ENCODE measurements around the gene SAT2.
"Not testable (repeated sequence)": the region's sequence is repeated elsewhere in the genome, so short reads cannot be mapped to it uniquely, and the experiment has no call there.

The SAT2 gene

DNA sequence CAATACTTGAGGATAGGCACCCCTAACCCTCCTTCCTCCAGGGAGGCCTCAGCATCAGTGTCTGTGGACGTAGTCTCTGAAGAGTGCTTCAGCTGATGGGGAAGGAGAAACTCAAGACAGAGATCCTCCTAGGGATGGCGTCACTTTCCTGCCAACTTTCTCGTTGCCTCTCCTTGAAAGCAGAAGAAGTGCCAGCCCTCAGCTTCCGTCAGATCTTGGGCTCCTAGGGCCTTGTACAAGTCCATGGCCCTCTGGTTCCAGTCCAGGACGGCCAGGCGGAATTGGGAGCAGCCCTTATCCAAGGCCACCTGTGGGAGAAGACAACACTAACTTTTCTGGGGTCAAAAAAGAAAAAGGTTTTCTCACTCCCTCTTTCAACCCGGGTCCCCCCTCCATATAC is 1.3 kb downstream of the SAT2 start:
- no peak for DNase-seq (ENCODE audit: low spot score)
- TF ChIP-seq, protein P1, sequence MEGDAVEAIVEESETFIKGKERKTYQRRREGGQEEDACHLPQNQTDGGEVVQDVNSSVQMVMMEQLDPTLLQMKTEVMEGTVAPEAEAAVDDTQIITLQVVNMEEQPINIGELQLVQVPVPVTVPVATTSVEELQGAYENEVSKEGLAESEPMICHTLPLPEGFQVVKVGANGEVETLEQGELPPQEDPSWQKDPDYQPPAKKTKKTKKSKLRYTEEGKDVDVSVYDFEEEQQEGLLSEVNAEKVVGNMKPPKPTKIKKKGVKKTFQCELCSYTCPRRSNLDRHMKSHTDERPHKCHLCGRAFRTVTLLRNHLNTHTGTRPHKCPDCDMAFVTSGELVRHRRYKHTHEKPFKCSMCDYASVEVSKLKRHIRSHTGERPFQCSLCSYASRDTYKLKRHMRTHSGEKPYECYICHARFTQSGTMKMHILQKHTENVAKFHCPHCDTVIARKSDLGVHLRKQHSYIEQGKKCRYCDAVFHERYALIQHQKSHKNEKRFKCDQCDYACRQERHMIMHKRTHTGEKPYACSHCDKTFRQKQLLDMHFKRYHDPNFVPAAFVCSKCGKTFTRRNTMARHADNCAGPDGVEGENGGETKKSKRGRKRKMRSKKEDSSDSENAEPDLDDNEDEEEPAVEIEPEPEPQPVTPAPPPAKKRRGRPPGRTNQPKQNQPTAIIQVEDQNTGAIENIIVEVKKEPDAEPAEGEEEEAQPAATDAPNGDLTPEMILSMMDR (IDR thresholded peaks at IDR 0.05) = no peak
- H3K4me3 ChIP-seq = peak overlapping the region; percentile 80
- H3K27ac ChIP-seq = peak overlapping the region in 1 of 2 donors; percentile 77

DNA sequence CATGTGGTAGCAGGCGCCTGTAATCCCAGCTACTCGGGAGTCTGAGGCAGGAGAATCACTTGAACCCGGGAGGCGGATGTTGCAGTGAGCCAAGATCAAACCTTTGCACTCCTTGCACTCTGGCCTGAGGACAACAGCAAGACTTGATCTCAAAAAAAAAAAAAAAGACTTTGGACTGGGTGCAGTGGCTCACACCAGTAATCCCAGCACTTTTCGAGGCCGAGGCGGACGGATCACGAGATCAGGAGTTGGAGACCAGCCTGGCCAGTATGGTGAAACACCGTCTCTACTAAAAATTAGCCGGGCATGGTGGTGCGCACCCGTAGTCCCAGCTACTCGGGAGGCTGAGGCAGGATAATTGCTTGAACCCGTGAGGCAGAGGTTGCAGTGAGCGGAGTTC is 1.9 kb downstream of the SAT2 start:
- DNase-seq (ENCODE audit: low spot score); H3K27ac ChIP-seq; H3K4me3 ChIP-seq: not testable (repeated sequence)

DNA sequence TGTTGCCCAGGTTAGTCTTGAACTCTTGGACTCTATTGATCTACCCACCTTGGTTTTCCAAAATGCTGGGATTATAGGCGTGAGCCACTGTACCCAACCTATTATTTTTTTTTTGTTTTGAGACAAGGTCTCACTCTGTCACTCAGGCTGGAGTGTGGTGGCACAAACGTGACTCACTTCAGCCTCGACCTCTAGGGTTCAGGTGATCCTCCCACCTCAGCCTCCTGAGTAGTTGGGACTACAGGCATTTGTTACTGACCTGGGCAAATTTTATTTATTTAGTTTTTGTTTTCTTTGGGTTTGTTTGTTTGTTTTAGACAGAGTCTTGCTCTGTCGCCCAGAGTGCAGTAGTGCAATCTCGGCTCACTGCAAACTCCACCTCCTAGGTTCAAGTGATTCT is 4.0 kb downstream of the SAT2 start:
- DNase-seq (ENCODE audit: low spot score) = no peak
- TF ChIP-seq, protein P1 (IDR thresholded peaks at IDR 0.05) = no peak
- H3K4me3 ChIP-seq = no peak overlapping the region
- no peak overlapping the region for H3K27ac ChIP-seq

DNA sequence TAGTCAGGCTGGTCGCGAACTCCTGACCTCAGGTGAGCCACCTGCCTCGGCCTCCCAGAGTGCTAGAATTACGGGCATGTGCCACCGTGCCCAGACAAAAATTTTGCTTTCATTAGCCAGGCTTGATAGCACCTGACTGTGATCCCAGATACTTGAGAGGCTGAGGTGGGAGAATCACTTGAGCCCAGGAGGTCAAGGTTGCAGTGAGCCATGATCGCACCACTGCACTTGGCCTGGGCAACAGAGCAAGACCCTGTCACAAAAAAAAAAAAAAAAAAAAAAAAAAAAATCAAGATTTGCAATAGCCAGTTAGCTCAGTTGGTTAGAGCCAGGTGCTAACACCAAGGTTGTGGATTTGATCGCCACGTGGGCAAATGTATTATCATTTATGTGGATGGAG is 6.8 kb downstream of the SAT2 start:
- TF ChIP-seq, protein P1 (IDR thresholded peaks at IDR 0.05) = no peak
- Histone ChIP-seq H3K4me3 (no peak overlapping the region), H3K27ac (no peak overlapping the region)
- DNase-seq (ENCODE audit: low spot score) = no peak

GRCh38 chr17:7618608-7619007 is 9.0 kb downstream of the SAT2 start:
- Histone ChIP-seq H3K4me3 (no peak overlapping the region), H3K27ac (no peak overlapping the region)
- no peak for DNase-seq (ENCODE audit: low spot score)
- TF ChIP-seq, protein P1 (IDR thresholded peaks at IDR 0.05) = no peak

DNA sequence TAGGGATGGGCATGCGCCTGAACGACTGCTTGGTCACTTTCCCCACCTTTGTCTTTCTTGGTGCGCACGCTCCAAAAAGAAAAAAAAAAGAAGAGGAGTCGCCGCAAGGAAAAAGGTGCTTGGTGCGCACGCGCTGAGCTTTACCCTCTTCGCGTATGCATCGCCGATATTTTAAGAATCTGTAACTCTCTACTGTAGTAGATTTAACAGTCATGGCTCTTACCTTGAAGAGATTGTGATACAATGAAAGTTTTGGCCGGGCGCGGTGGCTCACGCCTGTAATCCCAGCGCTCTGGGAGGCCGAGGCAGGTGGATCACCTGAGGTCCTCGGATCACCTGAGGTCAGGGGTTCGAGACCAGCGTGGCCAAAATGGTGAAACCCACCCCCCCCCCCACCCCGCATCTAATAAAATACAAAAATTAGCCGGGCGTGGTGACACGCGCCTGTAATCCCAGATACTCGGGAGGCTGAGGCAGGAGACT is 12.3 kb downstream of the SAT2 start:
- DNase-seq (ENCODE audit: low spot score) = no peak
- TF ChIP-seq, protein P1 (IDR thresholded peaks at IDR 0.05) = no peak
- H3K4me3 ChIP-seq = peak overlapping the region; percentile 65
- H3K27ac ChIP-seq = peak overlapping the region; percentile 67 to 86

DNA sequence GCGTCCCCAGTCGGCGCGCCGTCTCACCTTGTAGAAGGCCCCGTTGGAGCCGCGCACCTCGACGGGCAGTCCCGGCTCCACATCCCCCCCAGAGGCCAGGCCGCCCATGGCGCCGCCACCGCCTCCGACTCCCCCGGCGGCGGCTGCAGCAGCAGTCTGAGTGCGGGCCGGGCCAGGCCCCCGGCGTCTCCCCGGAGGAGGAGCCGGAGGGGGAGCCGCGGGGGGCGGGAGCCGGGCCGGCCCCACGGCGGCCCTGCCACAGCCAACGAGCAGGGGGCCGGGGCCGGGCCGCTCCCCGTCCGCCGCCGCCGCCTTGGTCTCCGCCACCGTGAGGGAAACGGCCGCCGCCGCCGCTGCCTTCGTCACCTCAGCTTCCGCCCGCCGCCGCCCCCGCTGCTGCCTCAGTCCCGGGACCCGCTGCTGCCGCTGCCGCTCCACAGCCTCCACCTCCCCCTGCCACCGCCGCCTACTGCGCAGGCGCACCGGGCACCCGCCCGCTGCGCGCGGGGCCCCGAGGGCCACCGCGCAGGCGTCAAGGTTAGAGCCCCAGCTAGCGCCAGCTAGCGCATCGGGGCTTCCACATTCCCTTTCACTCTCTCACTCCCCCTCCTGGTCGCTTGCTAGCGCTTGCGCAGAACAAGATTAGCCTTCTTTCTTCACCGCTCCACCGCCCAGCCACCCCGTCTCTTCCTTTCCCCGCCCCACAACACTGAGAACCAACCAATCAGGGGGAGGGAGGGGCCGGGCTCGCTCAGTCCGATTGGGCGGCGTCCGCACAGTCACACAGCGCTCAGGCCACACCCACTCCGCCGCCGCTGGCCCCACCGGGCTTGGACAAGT is 13.0 kb downstream of the SAT2 start, which contains the start of gene FXR2:
Gene FXR2, minus strand, starts transcription at position 473 of the 840 bp plus-strand sequence. Its CDS starts 365 bp downstream, at position 108.
- DNase-seq (ENCODE audit: low spot score) = peak; percentile 100
- TF ChIP-seq, protein P1 (IDR thresholded peaks at IDR 0.05) = peak; percentile 27
- Histone ChIP-seq H3K4me3 (peak within 1 kb of the TSS; percentile 99), H3K27ac (peak within 1 kb of the TSS; percentile 92 to 100)
